ENCODE data around the gene RNPEPL1.

RNPEPL1 gene

GRCh38 chr2:240591784-240592183 is 23.5 kb downstream of the RNPEPL1 start:
- DNase-seq (ENCODE audit: low spot score): no peak

GRCh38 chr2:240593026-240593702 is 24.9 kb downstream of the RNPEPL1 start:
- no peak for DNase-seq (ENCODE audit: low spot score)

GRCh38 chr2:240593703-240594451 is 25.6 kb downstream of the RNPEPL1 start:
- no peak for DNase-seq (ENCODE audit: low spot score)

DNA sequence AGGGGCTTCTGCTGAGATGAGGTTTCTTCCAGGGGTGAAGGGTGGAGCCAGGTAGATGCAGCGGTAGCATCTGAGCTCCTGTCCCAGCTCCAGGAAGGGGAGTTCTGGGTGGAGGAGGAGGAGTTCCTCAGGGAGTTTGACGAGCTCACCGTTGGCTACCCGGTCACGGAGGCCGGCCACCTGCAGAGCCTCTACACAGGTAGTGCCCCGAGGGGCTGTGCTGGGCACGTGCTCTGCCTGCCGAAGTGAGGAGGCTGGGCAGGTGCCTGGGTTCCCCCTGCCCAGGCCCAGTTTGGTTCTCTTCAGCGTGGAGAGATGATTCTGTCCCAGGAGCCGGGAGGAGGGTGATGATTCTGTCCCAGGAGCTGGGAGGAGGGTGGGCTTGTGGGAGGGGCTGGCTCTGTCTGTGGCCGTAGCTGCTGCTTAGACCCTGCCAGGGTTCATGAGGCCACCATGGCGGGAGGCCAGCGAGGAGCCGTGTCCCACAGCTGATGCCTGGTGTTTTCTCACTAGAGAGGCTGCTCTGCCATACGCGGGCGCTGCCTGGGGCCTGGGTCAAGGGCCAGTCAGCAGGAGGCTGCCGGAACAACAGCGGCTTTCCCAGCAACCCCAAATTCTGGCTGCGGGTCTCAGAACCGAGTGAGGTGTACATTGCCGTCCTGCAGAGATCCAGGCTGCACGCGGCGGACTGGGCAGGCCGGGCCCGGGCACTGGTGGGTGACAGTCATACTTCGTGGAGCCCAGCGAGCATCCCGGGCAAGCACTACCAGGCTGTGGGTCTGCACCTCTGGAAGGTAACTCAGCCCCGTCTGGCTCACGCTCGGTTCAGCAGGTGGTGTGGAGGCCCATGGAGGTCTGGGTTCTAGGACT is 26.5 kb downstream of the RNPEPL1 start:
- no peak for DNase-seq (ENCODE audit: low spot score)

DNA sequence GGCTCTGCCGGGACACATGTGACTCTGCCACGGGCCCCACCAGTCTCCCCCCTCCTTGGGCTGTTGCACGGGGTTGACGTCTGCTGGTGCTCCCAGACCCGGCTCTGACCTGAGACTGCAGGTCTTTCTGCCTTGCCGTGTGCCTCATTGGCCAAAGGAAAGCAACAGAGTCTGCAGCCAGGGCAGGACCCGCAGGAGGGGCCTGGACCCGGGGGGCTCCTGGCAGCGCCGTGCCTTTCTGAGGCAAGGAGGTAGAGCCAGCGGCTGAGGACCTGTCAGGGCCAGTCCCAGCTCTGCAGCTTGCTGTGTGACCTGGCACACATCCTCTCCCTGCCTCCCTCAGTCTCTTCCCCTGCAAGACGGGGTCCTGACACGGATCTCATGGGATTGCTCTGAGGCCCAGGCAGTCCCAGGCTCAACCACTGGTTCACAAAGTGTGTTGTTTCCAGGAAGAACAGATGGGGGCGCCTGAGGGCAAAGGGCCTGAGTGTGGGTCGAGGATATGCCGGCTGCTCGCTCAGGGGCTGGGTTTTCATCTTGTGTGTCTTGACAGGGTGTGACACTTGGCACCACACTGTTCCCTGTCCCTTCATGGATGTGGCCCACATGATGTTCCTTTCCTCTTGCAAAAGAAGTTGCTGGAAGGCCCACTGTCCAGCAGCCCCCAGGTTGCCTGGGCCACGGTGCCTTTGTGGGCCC is 27.2 kb downstream of the RNPEPL1 start:
- DNase-seq (ENCODE audit: low spot score): peak; percentile 68

DNA sequence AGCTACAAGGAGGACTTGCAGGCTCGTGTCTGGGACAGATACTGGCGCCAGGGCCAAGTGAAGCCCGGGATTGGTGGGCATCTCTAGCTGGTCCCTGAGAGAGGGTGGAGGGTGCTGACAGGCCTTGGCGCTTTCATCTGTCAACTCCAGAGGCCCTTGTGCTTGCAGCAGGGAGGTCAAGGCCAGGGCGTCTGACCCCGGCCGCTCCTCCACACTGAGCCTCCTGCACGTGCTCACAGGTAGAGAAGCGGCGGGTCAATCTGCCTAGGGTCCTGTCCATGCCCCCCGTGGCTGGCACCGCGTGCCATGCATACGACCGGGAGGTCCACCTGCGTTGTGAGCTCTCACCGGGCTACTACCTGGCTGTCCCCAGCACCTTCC is 27.8 kb downstream of the RNPEPL1 start:
- no peak for DNase-seq (ENCODE audit: low spot score)

- DNase-seq (ENCODE audit: low spot score): no peak
Observed at GRCh38 chr2:240596491-240596931, 28.2 kb downstream of the RNPEPL1 start.

DNA sequence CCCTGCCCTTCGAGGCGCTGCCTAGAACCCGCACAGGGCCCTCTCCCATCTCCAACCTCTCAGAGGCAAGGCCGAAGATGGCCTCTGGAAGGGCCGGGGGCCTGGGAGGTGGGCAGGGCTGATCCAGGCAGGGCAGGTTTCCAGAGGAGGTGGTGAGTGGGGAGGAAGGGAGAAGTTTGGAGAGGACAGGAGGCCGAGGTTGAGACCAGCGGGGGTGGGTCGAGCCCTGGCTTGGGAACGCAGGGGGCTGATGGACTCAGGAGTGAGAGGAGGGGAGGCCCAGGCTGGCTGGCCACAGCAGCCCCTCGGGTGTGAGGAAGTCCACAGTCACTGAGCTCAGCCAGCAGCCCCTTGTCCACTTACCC is 28.8 kb downstream of the RNPEPL1 start:
- DNase-seq (ENCODE audit: low spot score): no peak

DNA sequence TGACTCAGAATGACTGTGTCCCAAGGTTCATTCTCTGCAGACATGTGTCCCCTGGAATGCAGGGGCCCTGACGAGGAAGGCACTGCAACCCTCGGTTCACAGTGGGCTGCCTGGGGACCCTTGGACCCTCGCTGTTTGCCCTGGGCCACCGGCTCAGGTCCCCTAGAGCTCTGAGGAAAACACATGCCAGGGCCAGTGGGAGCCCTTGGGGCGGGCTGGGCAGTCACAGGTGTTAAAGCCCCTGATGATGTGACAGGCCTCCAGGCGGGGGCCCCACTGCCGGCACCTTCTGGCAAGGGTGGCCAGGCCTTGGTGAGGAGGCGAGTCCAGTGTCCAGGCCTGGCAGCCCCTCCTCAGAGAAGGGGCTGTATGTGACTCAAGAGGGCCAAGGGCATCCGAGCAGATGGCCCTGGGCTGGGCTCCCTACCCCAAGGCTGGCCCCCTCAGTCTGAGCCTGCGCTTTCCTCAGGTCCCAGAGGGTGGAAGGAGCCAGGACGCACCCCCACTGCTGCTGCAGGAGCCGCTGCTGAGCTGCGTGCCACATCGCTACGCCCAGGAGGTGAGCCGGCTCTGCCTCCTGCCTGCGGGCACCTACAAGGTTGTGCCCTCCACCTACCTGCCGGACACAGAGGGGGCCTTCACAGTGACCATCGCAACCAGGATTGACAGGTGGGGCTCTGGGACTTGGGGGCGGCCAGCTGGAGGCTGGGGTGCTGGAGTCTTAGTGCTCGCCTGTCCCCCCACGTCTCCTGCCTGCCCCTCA is 29.3 kb downstream of the RNPEPL1 start:
- no peak for DNase-seq (ENCODE audit: low spot score)

DNA sequence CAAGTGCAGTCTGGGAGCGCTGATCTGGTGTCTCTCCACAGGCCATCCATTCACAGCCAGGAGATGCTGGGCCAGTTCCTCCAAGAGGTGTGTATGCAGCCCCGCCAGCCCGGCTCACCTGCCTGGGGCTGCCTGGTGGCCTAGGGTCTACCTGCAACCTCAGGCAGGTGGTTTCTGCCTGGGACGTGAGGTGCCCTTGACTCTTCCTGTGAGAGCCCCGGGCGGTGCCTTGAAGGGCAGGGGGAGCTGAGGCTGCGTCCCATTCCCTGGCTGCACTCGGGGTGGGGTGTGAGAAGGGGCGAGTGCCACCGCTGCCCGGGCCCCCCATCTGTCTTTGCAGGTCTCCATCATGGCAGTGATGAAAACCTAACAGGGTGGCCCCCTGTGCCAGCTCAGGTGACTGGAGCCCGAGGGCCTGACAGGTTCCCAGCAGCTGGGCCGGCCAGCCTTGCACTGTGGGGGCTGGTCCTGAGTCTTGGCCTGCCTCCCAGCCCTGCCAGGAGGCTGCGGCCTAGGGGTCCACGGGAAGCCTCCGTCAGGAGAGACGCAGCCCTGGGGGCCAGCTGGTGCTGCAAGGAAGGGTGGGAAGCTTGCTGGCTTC is 30.1 kb downstream of the RNPEPL1 start:
- DNase-seq (ENCODE audit: low spot score): no peak

- no peak for DNase-seq (ENCODE audit: low spot score)
Observed at GRCh38 chr2:240599141-240599583, 30.9 kb downstream of the RNPEPL1 start.

GRCh38 chr2:240600451-240600961 is 32.2 kb downstream of the RNPEPL1 start:
- no peak for DNase-seq (ENCODE audit: low spot score)

DNA sequence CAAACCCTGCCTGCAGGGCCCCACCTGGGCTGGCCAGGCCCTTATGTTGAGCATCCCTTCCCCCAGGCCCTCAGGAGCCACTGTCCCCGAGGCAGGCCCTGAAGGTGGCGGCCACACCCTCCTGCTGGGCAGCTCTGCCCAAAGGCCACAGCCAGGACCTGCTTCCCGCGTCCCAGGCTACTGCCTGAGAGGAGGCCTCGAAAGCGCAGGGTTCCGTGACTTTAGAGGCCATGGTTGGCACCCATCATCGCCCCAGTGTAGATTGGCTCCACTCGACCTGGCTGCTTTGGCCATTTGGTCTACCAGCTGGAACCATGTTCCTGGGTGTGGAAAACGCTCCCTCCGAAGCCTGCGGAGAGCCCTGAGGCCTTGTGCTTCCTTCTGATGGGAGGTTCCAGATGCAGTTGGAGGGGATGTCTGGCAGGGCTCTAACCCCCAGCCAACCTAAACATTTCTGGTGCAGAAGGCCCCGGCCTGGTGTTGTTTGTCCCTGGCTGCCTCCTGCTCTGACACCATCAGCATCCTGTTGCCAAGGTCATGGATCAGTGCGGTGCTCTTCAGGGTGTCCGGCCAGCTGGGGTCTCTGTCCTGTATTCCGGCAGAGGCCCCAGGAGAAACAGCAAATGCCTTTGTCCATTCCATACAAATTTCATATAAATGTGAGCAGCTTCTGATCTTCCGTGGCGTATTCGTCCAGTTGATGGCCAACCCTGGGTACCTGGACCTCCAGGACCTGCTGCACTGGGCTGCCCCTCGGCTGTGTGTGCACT is 33.0 kb downstream of the RNPEPL1 start:
- DNase-seq (ENCODE audit: low spot score): no peak

- DNase-seq (ENCODE audit: low spot score): no peak
Observed at GRCh38 chr2:240601831-240602160, 33.5 kb downstream of the RNPEPL1 start.

DNA sequence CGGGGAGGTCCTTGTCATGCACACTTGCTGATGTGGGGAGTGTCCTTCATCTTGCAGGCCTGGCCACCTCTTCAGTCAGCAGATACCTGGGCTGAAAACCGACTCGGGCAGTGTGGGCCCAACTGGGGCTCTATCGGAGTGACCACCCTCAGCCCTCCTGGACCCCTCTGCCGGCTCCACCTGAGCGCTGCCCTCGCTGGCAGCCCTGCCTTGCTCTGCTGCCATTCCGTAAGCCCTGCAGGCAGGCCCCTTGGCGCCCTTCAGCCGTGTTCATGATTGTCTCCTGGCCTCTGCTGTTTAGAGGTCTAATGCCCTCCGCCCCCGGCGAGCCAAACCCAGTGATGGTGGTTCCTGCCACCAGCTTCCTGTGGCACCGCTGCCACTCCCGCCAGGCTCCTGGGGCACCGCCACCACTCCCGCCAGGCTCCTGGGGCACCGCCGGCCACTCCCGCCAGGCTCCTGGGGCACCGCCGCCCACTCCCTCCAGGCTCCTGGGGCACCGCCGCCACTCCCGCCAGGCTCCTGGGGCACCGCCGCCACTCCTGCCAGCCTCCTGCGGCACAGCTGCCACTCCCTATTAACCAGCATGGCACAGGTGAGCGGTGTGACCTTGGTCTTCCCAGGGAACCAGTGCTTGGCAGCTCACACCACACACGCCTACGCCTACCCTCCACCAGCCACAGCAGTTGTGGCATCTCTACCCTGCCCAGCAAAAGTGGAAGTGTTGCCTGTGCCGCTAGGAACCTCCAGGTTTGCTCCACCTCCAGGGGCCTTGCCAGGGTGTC is 34.2 kb downstream of the RNPEPL1 start:
- no peak for DNase-seq (ENCODE audit: low spot score)

GRCh38 chr2:240603081-240603835 is 35.0 kb downstream of the RNPEPL1 start:
- DNase-seq (ENCODE audit: low spot score): no peak

DNA sequence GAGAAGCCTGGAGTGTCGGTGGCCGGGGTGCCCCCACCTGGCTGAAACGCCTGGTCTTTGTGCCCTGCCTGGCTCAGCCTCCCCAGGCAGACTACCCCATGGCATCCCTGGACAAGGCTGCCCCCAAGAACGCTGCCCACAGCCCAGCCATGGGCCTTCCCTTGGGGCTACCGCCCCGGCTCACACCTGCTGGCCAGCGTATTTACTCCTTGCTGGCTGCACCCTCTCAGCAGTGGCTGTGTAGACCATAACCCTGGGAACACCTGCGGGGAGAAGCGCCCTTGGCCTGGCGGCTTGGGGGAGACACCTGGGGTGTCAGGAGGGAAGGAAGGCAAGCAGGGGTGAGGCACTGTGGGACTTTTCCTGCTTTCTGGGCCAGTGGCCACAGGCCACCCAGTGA is 35.6 kb downstream of the RNPEPL1 start:
- no peak for DNase-seq (ENCODE audit: low spot score)

GRCh38 chr2:240604291-240604938 is 36.1 kb downstream of the RNPEPL1 start:
- peak; percentile 88 for DNase-seq (ENCODE audit: low spot score)

All from AG08396 (cell line).